NB4 (cell line): ENCODE measurements around the gene SLC25A51.

ENCODE experiments used
- POLR2A ChIP-seq: IDR thresholded peaks from 2 replicates; pipeline ENCODE4 v1.6.1; 2011; ENCODE audit warnings: mild to moderate bottlenecking; ENCODE audit not compliant: insufficient read length; ENCODE audit errors: extremely low read depth
- TF ChIP-seq, protein P1 (sequence below): IDR thresholded peaks from one replicate; pipeline ENCODE4 v1.5.1; 2012; ENCODE audit warnings: low read depth, low read length

DNA sequence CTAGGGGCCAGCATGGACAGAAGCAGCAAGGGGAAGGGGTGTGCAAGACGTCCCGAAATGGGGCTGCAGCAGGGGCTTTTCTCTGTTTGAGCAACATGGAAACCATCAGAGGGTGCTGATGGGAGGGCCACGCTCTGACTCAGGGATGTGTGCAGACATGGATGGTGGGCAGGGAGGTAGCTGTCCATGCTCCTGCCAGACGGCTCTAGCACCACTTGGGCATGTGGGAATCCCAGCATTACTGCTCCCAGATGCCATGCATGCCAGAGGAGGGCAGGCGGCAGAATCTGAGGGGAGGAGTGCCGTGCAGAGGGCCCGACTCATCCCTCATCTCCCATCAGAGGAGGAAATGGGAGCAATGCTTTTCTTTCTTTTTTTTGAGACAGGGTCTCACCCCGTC lies 45.6 kb upstream of the SLC25A51 start:
- TF ChIP-seq, protein P1, sequence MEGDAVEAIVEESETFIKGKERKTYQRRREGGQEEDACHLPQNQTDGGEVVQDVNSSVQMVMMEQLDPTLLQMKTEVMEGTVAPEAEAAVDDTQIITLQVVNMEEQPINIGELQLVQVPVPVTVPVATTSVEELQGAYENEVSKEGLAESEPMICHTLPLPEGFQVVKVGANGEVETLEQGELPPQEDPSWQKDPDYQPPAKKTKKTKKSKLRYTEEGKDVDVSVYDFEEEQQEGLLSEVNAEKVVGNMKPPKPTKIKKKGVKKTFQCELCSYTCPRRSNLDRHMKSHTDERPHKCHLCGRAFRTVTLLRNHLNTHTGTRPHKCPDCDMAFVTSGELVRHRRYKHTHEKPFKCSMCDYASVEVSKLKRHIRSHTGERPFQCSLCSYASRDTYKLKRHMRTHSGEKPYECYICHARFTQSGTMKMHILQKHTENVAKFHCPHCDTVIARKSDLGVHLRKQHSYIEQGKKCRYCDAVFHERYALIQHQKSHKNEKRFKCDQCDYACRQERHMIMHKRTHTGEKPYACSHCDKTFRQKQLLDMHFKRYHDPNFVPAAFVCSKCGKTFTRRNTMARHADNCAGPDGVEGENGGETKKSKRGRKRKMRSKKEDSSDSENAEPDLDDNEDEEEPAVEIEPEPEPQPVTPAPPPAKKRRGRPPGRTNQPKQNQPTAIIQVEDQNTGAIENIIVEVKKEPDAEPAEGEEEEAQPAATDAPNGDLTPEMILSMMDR = no peak
- TF ChIP-seq POLR2A = no peak
